GM19324 (cell line): ENCODE results near the gene ARAP2.

Source experiments
- ATAC-seq: cut with Tn5 transposase; IDR thresholded peaks from one replicate; pipeline ENCODE4 v1.9.1; 2021; ENCODE audit warnings: mild to moderate bottlenecking, moderate library complexity; ENCODE audit not compliant: unreplicated experiment, low FRiP score

Gene ARAP2

GRCh38 chr4:36054694-36055422 is 189.5 kb downstream of the ARAP2 start:
- no peak for ATAC-seq

GRCh38 chr4:36053930-36054329 is 190.4 kb downstream of the ARAP2 start:
- ATAC-seq: no peak

- no peak for ATAC-seq
These were observed 192.7 kb downstream of the ARAP2 start for GRCh38 chr4:36051634-36052033.

- no peak for ATAC-seq
These were observed 198.3 kb downstream of the ARAP2 start for GRCh38 chr4:36046026-36046425.

GRCh38 chr4:36043901-36044300 is 200.4 kb downstream of the ARAP2 start:
- no peak for ATAC-seq

- ATAC-seq: no peak
These were observed 201.1 kb downstream of the ARAP2 start for GRCh38 chr4:36043241-36043640.

- no peak for ATAC-seq
These were observed 202.0 kb downstream of the ARAP2 start for GRCh38 chr4:36042122-36042970.

GRCh38 chr4:36041340-36041739 is 203.0 kb downstream of the ARAP2 start:
- ATAC-seq: no peak

GRCh38 chr4:36039026-36039425 is 205.3 kb downstream of the ARAP2 start:
- ATAC-seq: no peak

GRCh38 chr4:36038491-36038890 is 205.8 kb downstream of the ARAP2 start:
- ATAC-seq: no peak

- ATAC-seq: no peak
These were observed 207.2 kb downstream of the ARAP2 start for GRCh38 chr4:36037127-36037526.

GRCh38 chr4:36029951-36030350 is 214.4 kb downstream of the ARAP2 start:
- no peak for ATAC-seq

GRCh38 chr4:36027203-36027602 is 217.1 kb downstream of the ARAP2 start:
- no peak for ATAC-seq

- no peak for ATAC-seq
These were observed 217.9 kb downstream of the ARAP2 start for GRCh38 chr4:36026348-36026880.

- ATAC-seq: no peak
These were observed 219.2 kb downstream of the ARAP2 start for GRCh38 chr4:36024901-36025660.

GRCh38 chr4:36020351-36020750 is 224.0 kb downstream of the ARAP2 start:
- no peak for ATAC-seq
